Epithelial cell of esophagus (primary cell): ENCODE results near the gene ISG20.

Experiments
- DNase-seq: peaks from one replicate; pipeline ENCODE4 v3.0.0; 2010; ENCODE audit warnings: low read depth
- H3K4me3 ChIP-seq: 2 replicates; pipeline ENCODE4 v1.5.1; 2011; ENCODE audit warnings: mild to moderate bottlenecking, low read length, control low read depth
- CTCF ChIP-seq: IDR thresholded peaks from 2 replicates; pipeline ENCODE4 v1.5.1; 2011; ENCODE audit warnings: low read depth, mild to moderate bottlenecking, low read length, control low read depth, inconsistent platforms; ENCODE audit not compliant: insufficient read depth; ENCODE audit errors: missing control alignments

The ISG20 gene

GRCh38 chr15:88650556-88650955 lies 11.7 kb downstream of the ISG20 start:
- TF ChIP-seq CTCF, result no peak
- no peak for DNase-seq
- H3K4me3 ChIP-seq, result no peak overlapping the region

DNA sequence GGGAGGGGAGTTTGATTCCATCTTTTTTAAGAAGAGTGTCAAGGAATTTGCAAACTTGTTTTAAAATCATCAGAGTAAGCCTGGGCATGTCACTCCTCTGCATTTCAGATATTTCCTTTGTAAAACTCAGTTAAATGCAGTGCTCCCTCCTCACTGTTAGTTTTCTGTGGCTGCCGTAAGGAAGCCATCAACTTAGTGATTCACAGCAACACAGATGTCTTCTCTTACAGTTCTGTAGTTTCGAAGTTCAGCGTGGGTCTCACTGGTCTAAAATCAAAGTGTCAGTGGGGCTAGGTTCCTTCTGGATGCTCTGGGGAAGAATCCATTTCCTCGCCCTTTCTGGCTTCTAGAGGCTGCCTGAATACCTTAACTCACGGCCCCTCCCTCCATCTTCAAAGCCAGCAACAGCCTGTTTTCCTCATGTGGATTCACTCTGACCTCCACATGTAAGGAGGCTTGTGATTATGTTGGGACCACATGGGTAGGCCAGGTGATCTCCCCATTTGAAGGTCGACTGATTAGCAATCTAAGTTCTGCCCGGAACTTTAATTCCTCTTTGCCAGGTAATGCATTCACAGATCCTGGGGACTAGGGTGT lies 12.4 kb downstream of the ISG20 start:
- no peak for TF ChIP-seq CTCF
- no peak for DNase-seq
- H3K4me3 ChIP-seq, result no peak overlapping the region

DNA sequence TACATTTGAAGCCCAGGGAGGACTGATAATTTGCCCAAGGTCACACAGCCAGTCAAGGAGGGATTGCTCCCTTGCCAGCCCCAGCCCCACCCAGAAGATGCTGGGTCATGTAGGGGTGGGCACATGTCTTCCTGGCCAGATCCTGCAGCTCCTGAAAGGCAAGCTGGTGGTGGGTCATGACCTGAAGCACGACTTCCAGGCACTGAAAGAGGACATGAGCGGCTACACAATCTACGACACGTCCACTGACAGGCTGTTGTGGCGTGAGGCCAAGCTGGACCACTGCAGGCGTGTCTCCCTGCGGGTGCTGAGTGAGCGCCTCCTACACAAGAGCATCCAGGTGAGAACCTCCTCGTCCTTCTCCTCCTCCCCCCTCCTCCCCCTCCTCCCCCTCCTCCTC lies 13.2 kb downstream of the ISG20 start:
- no peak for DNase-seq
- no peak overlapping the region for H3K4me3 ChIP-seq
- no peak for TF ChIP-seq CTCF

GRCh38 chr15:88652456-88653199 lies 13.8 kb downstream of the ISG20 start:
- no peak for TF ChIP-seq CTCF
- DNase-seq, result no peak
- no peak overlapping the region for H3K4me3 ChIP-seq

DNA sequence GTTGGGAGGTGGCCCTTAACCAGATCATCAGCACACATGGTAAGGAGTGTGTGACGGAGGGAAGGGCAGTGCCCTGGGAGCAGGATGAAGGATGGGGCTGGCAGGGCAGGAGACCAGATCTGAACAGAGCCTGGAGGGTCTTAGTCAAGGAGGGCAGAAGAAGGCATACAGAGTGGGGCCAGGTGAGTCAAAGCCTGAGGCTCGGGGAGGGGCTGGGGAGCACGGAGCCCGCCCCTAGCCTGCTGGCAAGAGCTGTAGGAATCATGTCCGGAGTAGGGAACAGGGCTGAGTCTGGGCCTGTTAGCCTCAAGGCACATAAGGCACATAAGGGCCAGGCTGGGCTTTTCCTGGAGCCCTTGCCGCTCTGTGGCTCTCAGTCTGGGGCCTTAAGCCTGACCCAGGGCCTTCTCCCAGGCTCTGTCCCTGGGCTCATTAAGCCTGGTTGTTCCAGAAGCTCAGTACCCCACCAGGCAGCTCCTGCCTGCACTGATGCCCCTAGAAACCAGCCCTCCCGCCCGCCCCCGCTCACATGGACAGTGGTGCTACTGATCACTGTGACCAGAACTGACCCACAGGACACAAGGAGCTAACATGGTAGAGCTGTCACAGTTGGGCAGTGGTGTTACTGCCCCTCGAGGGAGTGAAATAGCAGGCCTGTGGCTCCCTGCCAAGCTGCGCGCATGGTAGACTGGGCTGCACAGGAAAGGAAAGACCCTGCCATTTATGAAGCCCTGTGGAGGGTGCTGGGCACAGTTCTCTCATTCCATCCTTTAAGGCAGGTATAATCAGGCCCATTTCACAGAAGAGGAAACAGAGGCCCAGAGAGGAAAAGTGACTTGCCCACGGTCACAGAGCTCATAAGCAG lies 14.6 kb downstream of the ISG20 start:
- no peak for TF ChIP-seq CTCF
- peak; percentile 68 for DNase-seq
- no peak overlapping the region for H3K4me3 ChIP-seq

DNA sequence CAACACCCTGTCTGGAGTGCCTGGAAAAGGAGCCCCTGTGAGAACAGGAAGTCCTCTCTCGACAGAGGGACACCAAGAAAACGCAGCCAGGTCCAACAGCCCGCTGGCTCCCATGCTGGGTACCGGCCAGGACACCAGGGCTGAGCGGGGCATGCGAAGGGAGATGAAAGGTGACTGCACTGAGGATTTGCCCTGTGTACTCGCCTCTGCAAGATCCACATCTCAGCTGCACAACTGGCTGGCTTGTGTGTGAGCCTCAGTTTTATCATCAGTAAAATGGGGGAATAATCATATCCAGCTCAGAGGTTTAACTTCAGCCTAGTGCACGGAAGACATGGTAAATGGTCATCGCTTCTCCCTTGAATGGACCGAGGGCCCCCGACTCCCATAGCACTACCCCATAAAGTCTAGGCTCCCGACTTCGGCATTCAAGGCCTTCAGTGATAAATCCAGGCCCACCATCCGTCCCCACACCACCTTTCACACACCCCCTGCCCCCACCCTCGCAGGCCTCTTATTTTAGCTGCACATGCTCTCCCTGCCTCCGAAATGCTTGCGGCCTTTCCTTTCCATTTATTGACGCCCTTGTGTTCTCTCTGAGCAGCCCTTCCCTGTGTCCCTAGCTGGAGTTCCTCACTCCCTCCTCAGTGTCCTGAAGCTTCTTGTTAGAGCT lies 15.8 kb downstream of the ISG20 start:
- H3K4me3 ChIP-seq, result no peak overlapping the region
- DNase-seq, result no peak
- TF ChIP-seq CTCF, result no peak
